Panc1 (cell line): ENCODE results near the gene SHISA5. TPM values are rescaled to one million over a fixed set of nuclear protein-coding genes. Genes with fewer than 3 reads are reported as not detected.

Experiments
- ATAC-seq: fragments of 200-7000 bp; cut with Tn5 transposase; 2 replicates; pipeline ENCODE4 v1.9.1; 2020; ENCODE audit warnings: mild to moderate bottlenecking, moderate library complexity
- BruUV-seq: library from RNA; stranded (reverse); fragments of 400-500 nt; replicated peaks from 2 replicates; lab custom pipeline; 2021; lab: Mats Ljungman, UMichigan
- CTCF ChIA-PET: fragments of 300-600 bp; sonication (Branson Sonifier 250); formaldehyde crosslinking; loops from one replicate; lab custom pipeline; 2022; ENCODE audit warnings: antibody characterized with exemption; lab: Charles Lee
- POLR2A ChIA-PET: fragments of 300-600 bp; sonication (Branson Sonifier 250); formaldehyde crosslinking; loops from one replicate; lab custom pipeline; 2022; ENCODE audit warnings: antibody characterized with exemption; lab: Charles Lee
- DNase-seq: peaks from one replicate; pipeline ENCODE4 v3.0.0-alpha.2; 2010; ENCODE audit warnings: low read depth, low spot score
- H3K27ac ChIP-seq: 2 replicates; pipeline ENCODE4 v1.5.1; 2011; ENCODE audit warnings: mild to moderate bottlenecking, low read length, inconsistent platforms
- H3K27me3 ChIP-seq: fragments of 200-500 bp; sonication (Bioruptor generic); 2 replicates; pipeline ENCODE4 v1.6.0; 2014; ENCODE audit warnings: low read length, inconsistent platforms; ENCODE audit not compliant: control insufficient read depth, insufficient read depth
- H3K36me3 ChIP-seq: fragments of 200-500 bp; sonication (Bioruptor generic); 2 replicates; pipeline ENCODE4 v1.5.1; 2014; ENCODE audit warnings: inconsistent platforms, mild to moderate bottlenecking, low read length, moderate library complexity; ENCODE audit not compliant: control insufficient read depth, insufficient read depth
- H3K4me1 ChIP-seq: 2 replicates; pipeline ENCODE4 v1.5.1; 2011; ENCODE audit warnings: inconsistent platforms, mild to moderate bottlenecking, low read length, moderate library complexity; ENCODE audit not compliant: control insufficient read depth, insufficient read depth
- H3K4me3 ChIP-seq, 2 experiments: 2 replicates each; pipeline ENCODE4 v1.5.1; 2011 to 2012; ENCODE audit warnings: low read depth in 2 of 2, low read length in 2 of 2, mild to moderate bottlenecking in 2 of 2, inconsistent platforms in 1 of 2, moderate library complexity in 1 of 2
- H3K9me3 ChIP-seq: fragments of 200-500 bp; sonication (Bioruptor generic); 2 replicates; pipeline ENCODE4 v1.5.1; 2014; ENCODE audit warnings: low read depth, mild to moderate bottlenecking, inconsistent platforms, low read length, moderate library complexity; ENCODE audit not compliant: control insufficient read depth, insufficient read depth
- CTCF ChIP-seq: fragments of 450-650 bp; IDR thresholded peaks from 2 replicates; pipeline ENCODE4 v1.5.1; 2017; ENCODE audit warnings: mild to moderate bottlenecking
- POLR2AphosphoS5 ChIP-seq: IDR thresholded peaks from 2 replicates; pipeline ENCODE4 v1.6.1; 2012; ENCODE audit warnings: mild to moderate bottlenecking, low read depth, low read length, moderate library complexity
- SIN3A ChIP-seq: IDR thresholded peaks from 2 replicates; pipeline ENCODE4 v1.6.1; 2012; ENCODE audit warnings: low read depth, mild to moderate bottlenecking, low read length, moderate library complexity, borderline replicate concordance; ENCODE audit not compliant: insufficient read depth
- TCF7L2 ChIP-seq: IDR thresholded peaks from 2 replicates; pipeline ENCODE4 v1.6.1; 2011; ENCODE audit warnings: mild to moderate bottlenecking, low read depth, low read length, inconsistent platforms
- in situ Hi-C: cut with HindIII; loops from 2 replicates; pipeline ENCODE4 v1.10.0; 2016; ENCODE audit warnings: low sequenced_read_pairs, low pct_unique_long_range_greater_than_20kb
- intact Hi-C: fragments of 100-400 bp; cut with micrococcal nuclease; formaldehyde crosslinking; loops from one replicate; pipeline ENCODE4 v1.10.0; 2022; ENCODE audit not compliant: unreplicated experiment
- total RNA-seq: library from RNA; stranded (reverse); gene quantifications from one replicate; pipeline ENCODE4 v1.2.1, GENCODE V29; 2021; ENCODE audit not compliant: unreplicated experiment
- TF ChIP-seq, protein P1 (sequence below), 2 experiments: IDR thresholded peaks; 2 replicates each; pipeline ENCODE4 v1.6.1; 2011 to 2012; ENCODE audit warnings: low read depth in 2 of 2, control low read depth in 1 of 2, low read length in 1 of 2, mild to moderate bottlenecking in 1 of 2, moderate library complexity in 1 of 2; ENCODE audit not compliant: insufficient read depth in 1 of 2

SHISA5 gene
- total RNA-seq, 1 experiment from 2014 or later = 122 TPM

GRCh38 chr3:48535578-48535977, 31.6 kb upstream of the SHISA5 start:
- no TSS peak for BruUV-seq
- in situ Hi-C loops (no loop called here), intact Hi-C loops (no loop called here)
- Histone ChIP-seq H3K36me3 (no peaks in the 10 kb centered on the region), H3K27me3 (no peaks in the 10 kb centered on the region), H3K27ac (no peak overlapping the region), H3K9me3 (no peaks in the 10 kb centered on the region), H3K4me3 (no peak overlapping the region), H3K4me1 (no peaks in the 10 kb centered on the region)
- POLR2A ChIA-PET = no interaction called here
- no peak for DNase-seq
- ATAC-seq = no peak
- TF ChIP-seq POLR2AphosphoS5 (no peak), TCF7L2 (no peak), CTCF (no peak), SIN3A (no peak)
- TF ChIP-seq, protein P1, sequence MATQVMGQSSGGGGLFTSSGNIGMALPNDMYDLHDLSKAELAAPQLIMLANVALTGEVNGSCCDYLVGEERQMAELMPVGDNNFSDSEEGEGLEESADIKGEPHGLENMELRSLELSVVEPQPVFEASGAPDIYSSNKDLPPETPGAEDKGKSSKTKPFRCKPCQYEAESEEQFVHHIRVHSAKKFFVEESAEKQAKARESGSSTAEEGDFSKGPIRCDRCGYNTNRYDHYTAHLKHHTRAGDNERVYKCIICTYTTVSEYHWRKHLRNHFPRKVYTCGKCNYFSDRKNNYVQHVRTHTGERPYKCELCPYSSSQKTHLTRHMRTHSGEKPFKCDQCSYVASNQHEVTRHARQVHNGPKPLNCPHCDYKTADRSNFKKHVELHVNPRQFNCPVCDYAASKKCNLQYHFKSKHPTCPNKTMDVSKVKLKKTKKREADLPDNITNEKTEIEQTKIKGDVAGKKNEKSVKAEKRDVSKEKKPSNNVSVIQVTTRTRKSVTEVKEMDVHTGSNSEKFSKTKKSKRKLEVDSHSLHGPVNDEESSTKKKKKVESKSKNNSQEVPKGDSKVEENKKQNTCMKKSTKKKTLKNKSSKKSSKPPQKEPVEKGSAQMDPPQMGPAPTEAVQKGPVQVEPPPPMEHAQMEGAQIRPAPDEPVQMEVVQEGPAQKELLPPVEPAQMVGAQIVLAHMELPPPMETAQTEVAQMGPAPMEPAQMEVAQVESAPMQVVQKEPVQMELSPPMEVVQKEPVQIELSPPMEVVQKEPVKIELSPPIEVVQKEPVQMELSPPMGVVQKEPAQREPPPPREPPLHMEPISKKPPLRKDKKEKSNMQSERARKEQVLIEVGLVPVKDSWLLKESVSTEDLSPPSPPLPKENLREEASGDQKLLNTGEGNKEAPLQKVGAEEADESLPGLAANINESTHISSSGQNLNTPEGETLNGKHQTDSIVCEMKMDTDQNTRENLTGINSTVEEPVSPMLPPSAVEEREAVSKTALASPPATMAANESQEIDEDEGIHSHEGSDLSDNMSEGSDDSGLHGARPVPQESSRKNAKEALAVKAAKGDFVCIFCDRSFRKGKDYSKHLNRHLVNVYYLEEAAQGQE (IDR thresholded peaks at IDR 0.05; ENCODE audit: insufficient read depth in 1 of 2, low read depth in 2 of 2, low read length in 1 of 2) = no peak
- CTCF ChIA-PET = no interaction called here

- BruUV-seq = no TSS peak
- H3K27ac ChIP-seq = no peak overlapping the region
- no peaks in the 10 kb centered on the region for H3K9me3 ChIP-seq
- ATAC-seq (no peak), DNase-seq (no peak)
- in situ Hi-C loops (no loop called here), intact Hi-C loops (no loop called here)
- ChIA-PET POLR2A (no interaction called here), CTCF (no interaction called here)
- TF ChIP-seq TCF7L2 (no peak), SIN3A (no peak), POLR2AphosphoS5 (no peak), CTCF (no peak)
- TF ChIP-seq, protein P1 (IDR thresholded peaks at IDR 0.05; ENCODE audit: insufficient read depth in 1 of 2, low read depth in 2 of 2, low read length in 1 of 2) = no peak
- no peaks in the 10 kb centered on the region for H3K36me3 ChIP-seq
- no peaks in the 10 kb centered on the region for H3K27me3 ChIP-seq
- no peaks in the 10 kb centered on the region for H3K4me1 ChIP-seq
- no peak overlapping the region for H3K4me3 ChIP-seq
These were observed 29.0 kb upstream of the SHISA5 start for GRCh38 chr3:48532977-48533337.
